Heart left ventricle (tissue), 16 donors: ENCODE results near the gene FNBP1. TPM values are rescaled to one million over a fixed set of nuclear protein-coding genes. Genes with fewer than 3 reads are reported as not detected.

Experiments used
- ATAC-seq, 4 donors: fragments of 200-7000 bp; cut with Tn5 transposase; one replicate each; pipeline ENCODE4 v1.9.1; 2020 to 2022; ENCODE audit warnings: moderate library complexity in 4 of 4, mild to moderate bottlenecking in 3 of 4, moderate number of reproducible peaks in 1 of 4
- DNase-seq, 5 donors: peaks; one replicate each; pipeline ENCODE4 v3.0.0-alpha.2; 2020
- H3K27ac ChIP-seq, 12 donors: fragments of 200-600 bp; sonication (generic) in 4 of 12; one replicate each; pipeline versions ENCODE4 v1.5.0 to v1.8.0; 2016 to 2022; ENCODE audit warnings: mild to moderate bottlenecking in 2 of 12
- H3K27me3 ChIP-seq, 9 donors: fragments of 200-600 bp; sonication (generic) in 2 of 9; one replicate each; pipeline versions ENCODE4 v1.5.1 to v1.8.0; 2016 to 2022; ENCODE audit warnings: mild to moderate bottlenecking in 3 of 9
- H3K36me3 ChIP-seq, 9 donors: fragments of 200-600 bp; sonication (generic) in 2 of 9; one replicate each; pipeline versions ENCODE4 v1.5.0 to v1.8.0; 2018 to 2022; ENCODE audit warnings: mild to moderate bottlenecking in 2 of 9
- H3K4me1 ChIP-seq, 12 donors: fragments of 200-600 bp; sonication (generic) in 4 of 12; one replicate each; pipeline versions ENCODE4 v1.5.0 to v1.8.0; 2016 to 2022; ENCODE audit warnings: mild to moderate bottlenecking in 3 of 12
- H3K4me3 ChIP-seq, 12 donors: fragments of 200-600 bp; sonication (generic) in 4 of 12; one replicate each; pipeline versions ENCODE4 v1.5.0 to v1.8.0; 2017 to 2022; ENCODE audit warnings: mild to moderate bottlenecking in 9 of 12, moderate library complexity in 4 of 12
- H3K9me3 ChIP-seq, 12 donors: fragments of 200-600 bp; sonication (generic) in 4 of 12; one replicate each; pipeline versions ENCODE4 v1.5.0 to v1.8.0; 2016 to 2022; ENCODE audit warnings: mild to moderate bottlenecking in 1 of 12
- CTCF ChIP-seq, 12 donors: fragments of 200-600 bp; sonication (generic) in 4 of 12; IDR thresholded peaks; one replicate each; pipeline versions ENCODE4 v1.5.0 to v1.8.0; 2018 to 2022; ENCODE audit warnings: antibody characterized with exemption in 12 of 12, mild to moderate bottlenecking in 5 of 12
- POLR2A ChIP-seq, 2 donors: fragments of 450-650 bp; IDR thresholded peaks; one replicate each; pipeline ENCODE4 v1.6.1; 2017; ENCODE audit warnings: antibody characterized with exemption in 2 of 2, mild to moderate bottlenecking in 2 of 2, moderate library complexity in 2 of 2
- WGBS, 4 donors: extraction: QIAGEN DNeasy Blood & Tissue Kit in 2 of 4; methylation state at CpG; one replicate each; pipeline versions ENCODE4 v1.1.5 to v1.1.7; 2013 to 2018; 5-methylcytosine and 5-hydroxymethylcytosine counted together
- intact Hi-C, 10 donors: fragments of 100-400 bp; cut with DNase I; formaldehyde crosslinking; loops; one replicate each; pipeline versions ENCODE4 v1.11.1 to v1.14.2; 2022
- polyA plus RNA-seq, 2 donors: library from polyadenylated mRNA; stranded (reverse); fragments of 200-250 nt; gene quantifications; one replicate each; pipeline ENCODE4 v1.2.3, GENCODE V29; 2013
- total RNA-seq, 9 donors: library from RNA; depleted of rRNA in 2 of 9; stranded (reverse); fragments of >200 nt in 2 of 9; fragmentation: NEBNext Ultra II Directional in 3 of 9; extraction: Animal tissue kit (Norgen Biotek cat#: 25700) in 3 of 9; gene quantifications; one replicate each; pipeline versions ENCODE4 v1.1.0 to v1.2.4, GENCODE V29; 2016 to 2023
- donor health status: ischemic (EF 13 %, LVEDD 7.1; RV severe dilation, severe dysfunction).
- donor health status: healthy with polysubstance abuse.
- donor health status: DM: no; HTN: yes; CAD: no.
- donor health status: DM: no; HTN: no; CAD: no.
- donor health status: ischemic (EF 25% LVEDD 6.9; RV normal size, moderate dysfunction).
- donor health status: ischemic (EF 25% LVEDD 5.7; RV mildly dilated, moderate dysfunction).
- donor health status: healthy.
- donor health status: DM: yes; HTN: yes; CAD: no.
- donor health status: ischemic (EF 35%, LVEDD 5.7; RV mildly dilated, moderate dysfunction).
- donor health status: nonischemic (EF 11% LVEDD 7.7; RV severe dilation, severe dysfunction).
- donor health status: DM: yes; HTN: yes; CAD: no.
- donor health status: PGD.
- donor health status: ischemic (EF 29% LVEDD 5.4; RV normal size, mild dysfunction).
- donor health status: nonischemic (EF 23%, LVEDD 6.1; RV moderate dilation, normal function).

The FNBP1 gene
- total and polyA plus RNA-seq, 11 donors: 6.9 to 47.3 (median 24.1) TPM

- H3K9me3 ChIP-seq: no peaks in the 10 kb centered on the region
- H3K27me3 ChIP-seq: no peaks in the 10 kb centered on the region
- H3K4me3 ChIP-seq: no peak overlapping the region
- intact Hi-C loops: loop anchor here in 8 of 10 donors (5.0 to 10.0 kb wide), 7 partner anchors 84 to 464 kb away; partner anchors contain the start of gene GPR107 (in 1 of the 8)
- no peak for DNase-seq
- 77 to 85% (median 80%) methylated on average over 16 to 28 of the region's 28 CpGs for WGBS, 4 donors
- TF ChIP-seq CTCF (IDR thresholded peaks at IDR 0.05) (no peak), POLR2A (IDR thresholded peaks at IDR 0.05) (no peak)
- H3K4me1 ChIP-seq: peaks cover 3 to 26% (median 20%) of the 10 kb centered on the region in 12 donors
- ATAC-seq: no peak
- H3K36me3 ChIP-seq: peaks cover 0 to 54% (median 5%) of the 10 kb centered on the region in 9 donors
- peak overlapping the region in 1 of 12 donors; percentile 26 for H3K27ac ChIP-seq
Measured at GRCh38 chr9:129880654-129881546, 162.1 kb downstream of the FNBP1 start.

GRCh38 chr9:129879991-129880653, 162.9 kb downstream of the FNBP1 start:
- Histone ChIP-seq H3K9me3 (no peaks in the 10 kb centered on the region), H3K4me3 (no peak overlapping the region), H3K27me3 (no peaks in the 10 kb centered on the region), H3K27ac (peak overlapping the region in 1 of 12 donors; percentile 26), H3K36me3 (peaks cover 0 to 62% (median 12%) of the 10 kb centered on the region in 9 donors), H3K4me1 (peaks cover 3 to 18% (median 15%) of the 10 kb centered on the region in 12 donors)
- ATAC-seq: no peak
- no peak for DNase-seq
- no peak for TF ChIP-seq POLR2A (IDR thresholded peaks at IDR 0.05)
- TF ChIP-seq CTCF (IDR thresholded peaks at IDR 0.05): no peak
- intact Hi-C loops: loop anchor here in 8 of 10 donors (5.0 to 10.0 kb wide), 7 partner anchors 85 to 465 kb away; partner anchors contain the start of gene GPR107 (in 1 of the 8)
- 94 to 95% (median 94%) methylated on average over 30 to 31 of the region's 31 CpGs for WGBS, 4 donors

GRCh38 chr9:129879103-129879699, 163.8 kb downstream of the FNBP1 start:
- DNase-seq: no peak
- intact Hi-C loops: no loop called here
- no peak overlapping the region for H3K27ac ChIP-seq
- H3K4me1 ChIP-seq: peaks cover 3 to 9% (median 6%) of the 10 kb centered on the region in 12 donors
- peaks cover 0 to 71% (median 21%) of the 10 kb centered on the region in 9 donors for H3K36me3 ChIP-seq
- no peaks in the 10 kb centered on the region for H3K27me3 ChIP-seq
- no peak overlapping the region for H3K4me3 ChIP-seq
- no peak for TF ChIP-seq CTCF (IDR thresholded peaks at IDR 0.05)
- no peak for TF ChIP-seq POLR2A (IDR thresholded peaks at IDR 0.05)
- ATAC-seq: no peak
- WGBS, 4 donors: 83 to 93% (median 86%) methylated on average over 12 to 17 of the region's 17 CpGs
- H3K9me3 ChIP-seq: no peaks in the 10 kb centered on the region
